Endometrial microvascular endothelial cells (primary cell): ENCODE data around the gene NDUFB7. TPM values are rescaled to one million over a fixed set of nuclear protein-coding genes. Genes with fewer than 3 reads are reported as not detected.
"Not testable (repeated sequence)": the region's sequence is repeated elsewhere in the genome, so short reads cannot be mapped to it uniquely, and the experiment has no call there.

Source experiments
- in situ Hi-C: cut with HindIII; loops from 2 replicates; pipeline ENCODE4 v1.10.0; 2017; ENCODE audit warnings: low sequenced_read_pairs, low pct_unique_long_range_greater_than_20kb; ENCODE audit errors: inconsistent ontology term
- total RNA-seq: library from RNA; depleted of rRNA; stranded (reverse); fragments of >200 nt; gene quantifications from one replicate; pipeline ENCODE4 v1.2.3, GENCODE V29; 2015; ENCODE audit errors: inconsistent ontology term

The NDUFB7 gene
- 402 TPM for total RNA-seq

GRCh38 chr19:14571695-14572490 lies at the start of gene NDUFB7:
NDUFB7 (minus strand) TSS chr19:14572066; CDS start chr19:14572000, 66 bp downstream.
- in situ Hi-C loops = no loop called here

- in situ Hi-C loops = no loop called here
These were observed 47.5 kb upstream of the NDUFB7 start for GRCh38 chr19:14619404-14619803.

GRCh38 chr19:14616407-14616806 lies 44.5 kb upstream of the NDUFB7 start:
- in situ Hi-C loops = no loop called here

- in situ Hi-C loops = no loop called here
These were observed 43.8 kb upstream of the NDUFB7 start for GRCh38 chr19:14615623-14616022.

GRCh38 chr19:14614099-14614412 lies 42.2 kb upstream of the NDUFB7 start:
- in situ Hi-C loops = no loop called here

- in situ Hi-C loops = not testable (repeated sequence)
These were observed 41.7 kb upstream of the NDUFB7 start for GRCh38 chr19:14613399-14614098.

- in situ Hi-C loops = no loop called here
These were observed 40.8 kb upstream of the NDUFB7 start for GRCh38 chr19:14612657-14613056.

GRCh38 chr19:14612242-14612641 lies 40.4 kb upstream of the NDUFB7 start:
- in situ Hi-C loops = not testable (repeated sequence)

GRCh38 chr19:14611051-14611450 lies 39.2 kb upstream of the NDUFB7 start:
- in situ Hi-C loops = no loop called here

- in situ Hi-C loops = no loop called here
These were observed 34.8 kb upstream of the NDUFB7 start for GRCh38 chr19:14606627-14607026.

- in situ Hi-C loops = no loop called here
These were observed 32.1 kb upstream of the NDUFB7 start for GRCh38 chr19:14603990-14604387.

- in situ Hi-C loops = no loop called here
These were observed 27.8 kb upstream of the NDUFB7 start for GRCh38 chr19:14599548-14600147.

- in situ Hi-C loops = no loop called here
These were observed 23.7 kb upstream of the NDUFB7 start for GRCh38 chr19:14595558-14595957.

- in situ Hi-C loops = not testable (repeated sequence)
These were observed 17.6 kb upstream of the NDUFB7 start for GRCh38 chr19:14589433-14589832.

GRCh38 chr19:14585187-14585586 lies 13.3 kb upstream of the NDUFB7 start:
- in situ Hi-C loops = not testable (repeated sequence)

- in situ Hi-C loops = not testable (repeated sequence)
These were observed 12.5 kb upstream of the NDUFB7 start for GRCh38 chr19:14584372-14584771.

GRCh38 chr19:14582894-14583340 lies 11.1 kb upstream of the NDUFB7 start, which contains the start of gene CLEC17A:
CLEC17A (plus strand) TSS chr19:14583084; CDS start chr19:14583161, 77 bp downstream.
- in situ Hi-C loops = no loop called here

- in situ Hi-C loops = no loop called here
These were observed 8.9 kb upstream of the NDUFB7 start for GRCh38 chr19:14580623-14581237.

GRCh38 chr19:14577885-14578427 lies 6.1 kb upstream of the NDUFB7 start:
- in situ Hi-C loops = no loop called here
